Common myeloid progenitor, CD34-positive (primary cell): ENCODE results near the gene HNF1A.

Experiments used
- CTCF ChIA-PET: fragments of 350-600 bp; sonication (Branson Sonifier 250); formaldehyde crosslinking; loops from one replicate; lab custom pipeline; 2021; ENCODE audit warnings: antibody characterized with exemption; lab: Charles Lee
- POLR2A ChIA-PET: fragments of 350-600 bp; sonication (Branson Sonifier 250); formaldehyde crosslinking; loops from one replicate; lab custom pipeline; 2021; ENCODE audit warnings: antibody characterized with exemption; lab: Charles Lee
- DNase-seq, 3 donors: peaks; one replicate each; pipeline versions ENCODE4 v3.0.0 to v3.0.0-alpha.2; 2013
- H3K27ac ChIP-seq, 2 experiments: 1 replicate in 1 of 2; 2 replicates in 1 of 2; pipeline ENCODE4 v1.7.0; 2013; ENCODE audit warnings: inconsistent platforms in 2 of 2, low read length in 2 of 2, mild to moderate bottlenecking in 2 of 2, low read depth in 1 of 2, moderate library complexity in 1 of 2; ENCODE audit not compliant: severe bottlenecking in 2 of 2, insufficient read depth in 1 of 2, poor library complexity in 1 of 2
- H3K27me3 ChIP-seq, 5 experiments: replicated peaks in 2 of 5; 1 replicate in 3 of 5; 2 replicates in 2 of 5; pipeline versions ENCODE4 v1.6.1 to v1.7.0; 2013; ENCODE audit warnings: low read length in 4 of 5, mild to moderate bottlenecking in 2 of 5, moderate library complexity in 2 of 5, inconsistent platforms in 1 of 5; ENCODE audit not compliant: insufficient read depth in 5 of 5, control insufficient read depth in 4 of 5
- H3K36me3 ChIP-seq, 4 experiments: 1 replicate in 2 of 4; 2 replicates in 2 of 4; pipeline versions ENCODE4 v1.6.1 to v1.7.0; 2013; ENCODE audit warnings: low read length in 3 of 4, control low read depth in 1 of 4, mild to moderate bottlenecking in 1 of 4; ENCODE audit not compliant: control insufficient read depth in 4 of 4, insufficient read depth in 4 of 4
- H3K4me1 ChIP-seq, 4 experiments: 1 replicate in 3 of 4; 2 replicates in 1 of 4; pipeline versions ENCODE4 v1.6.1 to v1.7.1; 2013; ENCODE audit warnings: low read length in 3 of 4, mild to moderate bottlenecking in 3 of 4, control low read depth in 1 of 4, inconsistent platforms in 1 of 4, moderate library complexity in 1 of 4; ENCODE audit not compliant: control insufficient read depth in 4 of 4, insufficient read depth in 4 of 4; ENCODE audit errors: control extremely low read depth in 1 of 4
- H3K4me3 ChIP-seq, 7 experiments: 1 replicate in 4 of 7; 2 replicates in 3 of 7; pipeline versions ENCODE4 v1.5.1 to v1.7.0; 2013; ENCODE audit warnings: mild to moderate bottlenecking in 7 of 7, low read length in 6 of 7, moderate library complexity in 6 of 7, inconsistent platforms in 2 of 7, low read depth in 2 of 7, control low read depth in 1 of 7; ENCODE audit not compliant: insufficient read depth in 4 of 7, control insufficient read depth in 1 of 7; ENCODE audit errors: extremely low read depth in 1 of 7
- H3K9me3 ChIP-seq, 5 experiments: 1 replicate in 4 of 5; 2 replicates in 1 of 5; pipeline versions ENCODE4 v1.6.1 to v1.7.1; 2013; ENCODE audit warnings: low read length in 4 of 5, mild to moderate bottlenecking in 2 of 5, inconsistent platforms in 1 of 5, low read depth in 1 of 5, moderate library complexity in 1 of 5; ENCODE audit not compliant: control insufficient read depth in 4 of 5, insufficient read depth in 2 of 5; ENCODE audit errors: control extremely low read depth in 1 of 5
- whole genome bisulfite sequencing: methylation state at CpG from one replicate; pipeline ENCODE4 v1.1.5; 2013; ENCODE audit not compliant: insufficient coverage; 5-methylcytosine and 5-hydroxymethylcytosine counted together

HNF1A gene

DNA sequence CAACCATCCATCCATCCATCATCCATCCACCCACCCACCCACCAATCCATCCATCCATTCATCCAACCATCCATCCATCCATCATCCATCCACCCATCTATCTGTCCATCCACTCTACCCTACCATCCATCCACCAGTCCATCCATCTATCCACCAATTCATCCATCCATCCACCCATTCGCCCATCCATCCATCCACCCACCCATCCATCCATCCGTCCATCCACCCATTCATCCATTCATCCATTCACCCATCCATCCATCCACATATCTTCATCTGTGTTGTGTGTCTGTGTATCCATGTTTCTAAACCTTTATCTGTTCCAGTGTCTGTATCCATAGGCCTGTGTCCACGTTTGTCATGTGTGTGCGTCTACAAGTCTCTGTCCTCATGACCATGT, 9.9 kb downstream of the HNF1A start:
- no peak for DNase-seq
- Histone ChIP-seq H3K4me3 (no peak overlapping the region), H3K36me3 (no peaks in the 10 kb centered on the region), H3K27me3 (no peaks in the 10 kb centered on the region), H3K4me1 (no peaks in the 10 kb centered on the region), H3K27ac (no peak overlapping the region), H3K9me3 (no peaks in the 10 kb centered on the region)
- WGBS: 100% methylated on average over 3 of the region's 4 CpGs
- ChIA-PET POLR2A (no interaction called here), CTCF (no interaction called here)

- WGBS: 93% methylated on average over 5 of the region's 17 CpGs
- H3K27ac ChIP-seq: no peak overlapping the region
- DNase-seq: no peak
- CTCF ChIA-PET: interaction anchor here (0.9 kb wide), 1 partner anchor 73 kb away, joined by 3 read pairs; no protein-coding TSS in a partner anchor
- POLR2A ChIA-PET: no interaction called here
- no peaks in the 10 kb centered on the region for H3K4me1 ChIP-seq
- no peaks in the 10 kb centered on the region for H3K9me3 ChIP-seq
- no peak overlapping the region for H3K4me3 ChIP-seq
- no peaks in the 10 kb centered on the region for H3K27me3 ChIP-seq
- H3K36me3 ChIP-seq: no peaks in the 10 kb centered on the region
Observed at GRCh38 chr12:120988658-120989057, 10.3 kb downstream of the HNF1A start.

DNA sequence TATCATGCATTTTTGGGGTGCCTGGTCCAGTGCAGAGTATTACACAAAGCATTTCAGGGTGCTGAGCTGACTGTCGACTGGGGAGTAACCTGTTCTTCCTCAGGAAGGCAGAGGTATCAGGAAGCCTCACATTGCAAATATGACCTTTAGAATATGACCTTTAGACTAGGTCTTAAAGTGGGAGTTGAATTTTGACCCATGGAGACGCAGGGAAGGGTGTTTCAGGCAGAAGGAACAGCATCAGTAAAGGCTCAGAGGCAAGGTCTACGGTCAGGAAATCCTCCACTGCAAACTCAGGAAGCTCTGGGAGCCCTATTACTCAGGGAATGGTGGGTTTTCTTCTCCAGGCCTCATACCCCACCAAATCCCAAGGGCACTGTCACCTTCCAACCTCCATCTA, 11.3 kb downstream of the HNF1A start:
- Histone ChIP-seq H3K27me3 (no peaks in the 10 kb centered on the region), H3K4me3 (no peak overlapping the region), H3K36me3 (no peaks in the 10 kb centered on the region), H3K27ac (no peak overlapping the region), H3K4me1 (no peaks in the 10 kb centered on the region), H3K9me3 (no peaks in the 10 kb centered on the region)
- POLR2A ChIA-PET: no interaction called here
- 92% methylated on average over 3 of the region's 3 CpGs for WGBS
- no peak for DNase-seq
- CTCF ChIA-PET: interaction anchor here (0.9 kb wide), 2 partner anchors 10 to 72 kb away, joined by 3 read pairs; no protein-coding TSS in a partner anchor

DNA sequence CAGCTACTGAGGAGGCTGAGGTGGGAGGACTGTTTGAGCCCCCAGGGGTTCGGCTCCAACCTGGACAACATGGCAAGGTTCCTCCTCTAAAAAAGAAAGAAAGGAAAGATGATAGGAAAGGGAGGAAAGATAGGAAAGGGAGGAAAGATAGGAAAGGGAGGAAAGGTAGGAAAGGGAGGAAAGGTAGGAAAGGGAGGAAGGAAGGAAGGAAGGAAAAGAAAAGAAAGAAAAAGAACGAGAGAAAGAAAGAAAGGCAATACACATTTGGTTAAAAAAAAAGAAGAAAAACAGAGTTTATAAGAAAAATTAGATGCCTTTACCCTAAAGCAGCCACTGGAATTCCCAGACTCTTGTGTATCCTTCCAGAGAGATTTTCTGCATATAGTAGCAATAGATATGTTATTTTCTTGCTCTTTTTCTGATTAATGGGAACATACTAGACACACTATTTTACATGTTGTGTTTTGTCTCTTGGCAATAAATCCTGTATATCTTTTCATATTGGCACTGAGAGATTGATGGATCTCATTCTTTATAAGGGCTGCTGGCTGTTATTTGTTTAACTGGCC, 12.2 kb downstream of the HNF1A start:
- DNase-seq: no peak
- POLR2A ChIA-PET: interaction anchor here (0.7 kb wide), 1 partner anchor 11 kb away, joined by 3 read pairs; no protein-coding TSS in a partner anchor
- Histone ChIP-seq H3K9me3 (no peaks in the 10 kb centered on the region), H3K27me3 (no peaks in the 10 kb centered on the region), H3K4me3 (no peak overlapping the region), H3K27ac (no peak overlapping the region), H3K4me1 (no peaks in the 10 kb centered on the region), H3K36me3 (no peaks in the 10 kb centered on the region)
- WGBS: 67% methylated on average over 1 of the region's 2 CpGs
- CTCF ChIA-PET: interaction anchor here (0.9 kb wide), 1 partner anchor 35 kb away, joined by 3 read pairs; no protein-coding TSS in a partner anchor

DNA sequence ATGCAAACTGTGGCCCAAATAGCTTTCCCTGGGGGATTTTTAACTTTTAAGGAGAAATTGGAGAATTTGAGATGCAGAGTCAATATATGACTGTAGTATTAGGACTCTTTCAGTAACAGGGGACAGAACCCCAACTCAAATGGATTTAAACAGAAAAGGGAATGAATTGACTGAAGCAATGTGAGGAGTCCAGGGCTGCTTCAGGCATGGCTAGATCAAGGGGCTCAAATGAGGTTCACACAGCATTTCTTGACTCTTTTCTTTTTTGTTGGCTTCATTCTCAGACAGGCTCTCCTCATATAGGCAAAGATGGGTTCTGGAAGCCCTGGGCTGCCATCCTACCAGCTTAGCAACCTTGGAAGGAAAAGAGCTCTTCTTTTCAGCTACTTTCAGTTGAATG, 13.6 kb downstream of the HNF1A start:
- CTCF ChIA-PET: interaction anchor here (0.7 to 1.0 kb wide), 2 partner anchors 9 to 19 kb away, joined by 3 read pairs; no protein-coding TSS in a partner anchor
- no peak overlapping the region for H3K27ac ChIP-seq

DNA sequence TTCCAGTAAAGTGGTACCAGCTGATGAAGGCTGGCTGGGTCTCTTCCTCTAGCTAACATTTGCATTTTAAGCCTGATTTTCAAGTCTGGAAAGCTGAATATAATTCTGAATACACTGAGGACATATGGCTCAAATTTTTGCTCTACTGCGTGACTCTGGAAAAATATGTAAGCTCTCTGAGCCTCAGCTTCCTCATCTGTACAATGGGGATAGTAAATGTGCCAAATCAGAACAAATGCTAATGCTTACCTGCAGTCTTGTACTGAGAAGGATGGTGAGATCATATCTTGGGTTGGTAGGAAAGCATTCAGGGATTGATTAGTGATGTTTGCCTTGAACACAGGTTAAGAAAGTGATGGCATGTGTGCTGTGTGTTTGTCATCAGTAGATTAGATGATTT, 14.6 kb downstream of the HNF1A start:
- no peak for DNase-seq
- Histone ChIP-seq H3K27me3 (no peaks in the 10 kb centered on the region), H3K36me3 (no peaks in the 10 kb centered on the region), H3K27ac (no peak overlapping the region), H3K4me1 (no peaks in the 10 kb centered on the region), H3K9me3 (no peaks in the 10 kb centered on the region), H3K4me3 (no peak overlapping the region)
- ChIA-PET CTCF (interaction anchor here (1.2 kb wide), 1 partner anchor 23 kb away, joined by 3 read pairs; no protein-coding TSS in a partner anchor), POLR2A (no interaction called here)
- 100% methylated on average over 1 of the region's 1 CpG for WGBS

More for the DNA sequence above, 13.6 kb downstream of the HNF1A start:
- Histone ChIP-seq H3K4me3 (no peak overlapping the region), H3K27me3 (no peaks in the 10 kb centered on the region), H3K9me3 (no peaks in the 10 kb centered on the region), H3K4me1 (no peaks in the 10 kb centered on the region), H3K36me3 (no peaks in the 10 kb centered on the region)
- POLR2A ChIA-PET: no interaction called here
- DNase-seq: no peak

- ChIA-PET CTCF (interaction anchor here (1.2 kb wide), 1 partner anchor 23 kb away, joined by 3 read pairs; no protein-coding TSS in a partner anchor), POLR2A (no interaction called here)
- no peak for DNase-seq
- Histone ChIP-seq H3K27ac (no peak overlapping the region), H3K9me3 (no peaks in the 10 kb centered on the region), H3K4me1 (no peaks in the 10 kb centered on the region), H3K27me3 (no peaks in the 10 kb centered on the region), H3K36me3 (no peaks in the 10 kb centered on the region), H3K4me3 (no peak overlapping the region)
- WGBS: 92% methylated on average over 10 of the region's 11 CpGs
Observed at GRCh38 chr12:120993496-120993895, 15.2 kb downstream of the HNF1A start.
